ENCODE results near the gene RIN3. TPM values are rescaled to one million over a fixed set of nuclear protein-coding genes. Genes with fewer than 3 reads are reported as not detected.
A peak's percentile ranks its signal among the peaks of the same experiment; 100 is the strongest.

Gene RIN3
- total RNA-seq, 1 experiment from 2014 or later = 1.5 TPM

DNA sequence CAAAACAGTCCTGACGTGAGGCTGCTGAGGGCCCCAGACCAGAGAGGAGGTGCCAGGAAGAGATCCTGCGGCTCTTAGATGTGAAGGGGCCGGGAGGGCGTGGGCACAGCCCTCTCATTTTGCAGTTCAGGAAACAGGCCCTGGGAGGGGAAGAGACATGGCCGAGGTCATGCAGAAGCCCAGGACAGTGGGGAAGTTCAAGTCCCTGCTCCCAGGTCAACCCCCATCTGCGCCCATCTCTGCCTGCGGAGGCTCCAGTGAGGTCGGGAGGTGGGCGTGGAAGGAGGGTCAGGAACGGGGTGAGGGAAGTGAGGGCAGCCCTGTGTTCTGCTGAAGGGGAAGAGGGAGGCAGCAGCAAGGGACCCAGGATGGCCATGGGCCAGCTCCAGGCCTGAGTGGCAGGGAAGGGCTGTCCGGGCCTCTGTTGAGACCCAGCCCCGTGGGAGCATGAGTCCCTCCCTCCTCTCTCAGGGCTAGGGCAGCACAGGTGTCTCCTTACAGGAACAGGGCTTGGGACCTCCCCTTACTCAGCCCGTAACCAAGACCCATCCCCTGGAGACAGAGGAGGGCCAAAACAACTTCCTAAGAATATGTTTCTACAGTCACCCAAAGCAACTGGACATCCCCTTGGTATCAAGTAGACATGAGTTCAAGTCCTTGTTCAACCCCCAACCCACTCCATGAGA, 144.0 kb downstream of the RIN3 start:
- TF ChIP-seq, protein P1, sequence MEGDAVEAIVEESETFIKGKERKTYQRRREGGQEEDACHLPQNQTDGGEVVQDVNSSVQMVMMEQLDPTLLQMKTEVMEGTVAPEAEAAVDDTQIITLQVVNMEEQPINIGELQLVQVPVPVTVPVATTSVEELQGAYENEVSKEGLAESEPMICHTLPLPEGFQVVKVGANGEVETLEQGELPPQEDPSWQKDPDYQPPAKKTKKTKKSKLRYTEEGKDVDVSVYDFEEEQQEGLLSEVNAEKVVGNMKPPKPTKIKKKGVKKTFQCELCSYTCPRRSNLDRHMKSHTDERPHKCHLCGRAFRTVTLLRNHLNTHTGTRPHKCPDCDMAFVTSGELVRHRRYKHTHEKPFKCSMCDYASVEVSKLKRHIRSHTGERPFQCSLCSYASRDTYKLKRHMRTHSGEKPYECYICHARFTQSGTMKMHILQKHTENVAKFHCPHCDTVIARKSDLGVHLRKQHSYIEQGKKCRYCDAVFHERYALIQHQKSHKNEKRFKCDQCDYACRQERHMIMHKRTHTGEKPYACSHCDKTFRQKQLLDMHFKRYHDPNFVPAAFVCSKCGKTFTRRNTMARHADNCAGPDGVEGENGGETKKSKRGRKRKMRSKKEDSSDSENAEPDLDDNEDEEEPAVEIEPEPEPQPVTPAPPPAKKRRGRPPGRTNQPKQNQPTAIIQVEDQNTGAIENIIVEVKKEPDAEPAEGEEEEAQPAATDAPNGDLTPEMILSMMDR (conservative IDR thresholded peaks at IDR 0.05) = no peak
- Histone ChIP-seq H3K4me2 (ENCODE audit: insufficient read depth, insufficient read length, low read length) (no peak overlapping the region), H3K14ac (ENCODE audit: insufficient read depth, low read length) (no peak overlapping the region; the same call in 1 of the 2 replicates), H2BK5ac (ENCODE audit: insufficient read length, low read length) (no peak overlapping the region), H2BK12ac (ENCODE audit: insufficient read length, low read depth, low read length) (no peak overlapping the region), H3K9ac (ENCODE audit: extremely low read depth, insufficient read length, low read length) (no peak overlapping the region), H2AK5ac (ENCODE audit: insufficient read length, low read length) (no peak overlapping the region), H3K56ac (ENCODE audit: insufficient read length, low read depth, low read length) (no peak overlapping the region), H4K5ac (ENCODE audit: insufficient read length, low read depth, low read length) (no peak overlapping the region), H3K27me3 (ENCODE audit: insufficient read depth, low read length) (no peaks in the 10 kb centered on the region), H3K27ac (ENCODE audit: insufficient read length, low read depth, low read length) (no peak overlapping the region), H3T11ph (ENCODE audit: low read length) (no peak overlapping the region), H4K8ac (replicated peaks; ENCODE audit: insufficient read length, low read depth, low read length) (no peak overlapping the region), H3K9me3 (ENCODE audit: control insufficient read depth, low read depth, low read length) (no peaks in the 10 kb centered on the region), H3K4me1 (ENCODE audit: insufficient read depth, low read length) (no peaks in the 10 kb centered on the region), H3K79me2 (ENCODE audit: insufficient read depth, low read length) (no peaks in the 10 kb centered on the region), H2AFZ (ENCODE audit: low read length) (no peak overlapping the region), H3K18ac (ENCODE audit: insufficient read length, low read depth, low read length) (no peak overlapping the region), H3K23ac (ENCODE audit: insufficient read length, low read depth, low read length) (no peak overlapping the region), H4K91ac (ENCODE audit: insufficient read length, low read depth, low read length) (no peak overlapping the region), H4K20me1 (ENCODE audit: control insufficient read depth, insufficient read depth, insufficient read length) (no peaks in the 10 kb centered on the region), H2BK15ac (ENCODE audit: low read depth, low read length) (no peak overlapping the region), H3K79me1 (ENCODE audit: insufficient read depth, low read depth, low read length, poor library complexity, severe bottlenecking) (no peaks in the 10 kb centered on the region), H3K23me2 (ENCODE audit: insufficient read length, low read depth, low read length, poor library complexity, severe bottlenecking) (no peaks in the 10 kb centered on the region), H2BK120ac (ENCODE audit: low read depth, low read length, poor library complexity, severe bottlenecking) (no peak overlapping the region), H2BK20ac (ENCODE audit: low read depth, low read length, poor library complexity, severe bottlenecking) (no peak overlapping the region), H3K4ac (ENCODE audit: low read depth, low read length) (no peak overlapping the region)
- DNase-seq = no peak
- Mint-ChIP-seq H3K27me3 (ENCODE audit: low read depth) (peaks cover 2% of the 10 kb centered on the region; the same call in 1 of the 2 replicates), H3K4me1 (peaks cover 6 to 13% of the 10 kb centered on the region in 2 experiments), H3K36me3 (ENCODE audit: insufficient read depth in 1 of 3, low read depth in 3 of 3) (no peaks in the 10 kb centered on the region; a peak in 1 of 7 replicates), H3K9me3 (no peaks in the 10 kb centered on the region), H3K4me3 (no peak overlapping the region), H3K27ac (peak overlapping the region in 1 of 3 experiments; percentile 57; a peak in 1 of 7 replicates)
- WGBS (ENCODE audit: extremely low coverage, insufficient read length, low lambda C conversion rate) = no CpG with 5 or more reads among the region's 13 CpGs
